GM12878 (cell line): ENCODE measurements around the gene CA10. TPM values are rescaled to one million over a fixed set of nuclear protein-coding genes. Genes with fewer than 3 reads are reported as not detected.

ENCODE experiments used
- ATAC-seq: fragments of 200-7000 bp; cut with Tn5 transposase; 3 replicates; pipeline ENCODE4 v1.9.1; 2020; ENCODE audit warnings: mild to moderate bottlenecking, moderate library complexity
- BruUV-seq: library from RNA; stranded (reverse); fragments of 400-500 nt; replicated peaks from 2 replicates; lab custom pipeline; 2021; lab: Mats Ljungman, UMichigan
- CTCF ChIA-PET: fragments of 300-600 bp; sonication (Branson Sonifier 250); formaldehyde crosslinking; extraction: SDS; loops from one replicate; lab custom pipeline; 2021; ENCODE audit warnings: inconsistent platforms; lab: Yijun Ruan, JAX
- POLR2A ChIA-PET: fragments of 350-600 bp; formaldehyde crosslinking; extraction: SDS; loops from one replicate; lab custom pipeline; 2021; ENCODE audit warnings: inconsistent platforms; lab: Charles Lee
- RAD21 ChIA-PET: fragments of 300-600 bp; sonication (Branson Sonifier 250); formaldehyde crosslinking; loops from one replicate; lab custom pipeline; 2023; ENCODE audit warnings: antibody characterized with exemption; ENCODE audit not compliant: unreplicated experiment; lab: Charles Lee
- SMC1A ChIA-PET: fragments of 300-600 bp; sonication (Branson Sonifier 250); formaldehyde crosslinking; loops from one replicate; lab custom pipeline; 2023; ENCODE audit not compliant: unreplicated experiment, uncharacterized antibody; lab: Charles Lee
- DNase-seq: peaks from one replicate; pipeline ENCODE4 v3.0.0-alpha.2; 2011; ENCODE audit warnings: low read depth, low spot score
- FAIRE-seq: peaks from 3 replicates; lab custom pipeline; 2011; peaks lifted over from hg19 to GRCh38; lab: Jason Lieb, UNC
- H2AFZ ChIP-seq: 2 replicates; pipeline ENCODE4 v1.6.0; 2011; ENCODE audit warnings: low read depth, low read length, control low read depth; ENCODE audit not compliant: control insufficient read depth
- H3K27ac ChIP-seq: 2 replicates; pipeline ENCODE4 v1.5.1; 2011; ENCODE audit warnings: control low read depth; ENCODE audit not compliant: control insufficient read depth, insufficient read depth
- H3K27me3 ChIP-seq, 2 experiments: replicated peaks in 1 of 2; 2 replicates each; pipeline versions ENCODE4 v1.6.0 to v1.6.1; 2011; ENCODE audit warnings: low read length in 1 of 2; ENCODE audit not compliant: control insufficient read depth in 2 of 2, insufficient read depth in 2 of 2
- H3K36me3 ChIP-seq, 2 experiments: 2 replicates each; pipeline ENCODE4 v1.5.1; 2011; ENCODE audit warnings: low read length in 1 of 2; ENCODE audit not compliant: control insufficient read depth in 2 of 2, insufficient read depth in 2 of 2
- H3K4me1 ChIP-seq: 2 replicates; pipeline ENCODE4 v1.6.1; 2011; ENCODE audit warnings: mild to moderate bottlenecking, low read length, moderate library complexity, mixed read lengths; ENCODE audit not compliant: control insufficient read depth, insufficient read depth
- H3K4me2 ChIP-seq: 2 replicates; pipeline ENCODE4 v1.6.0; 2011; ENCODE audit warnings: control low read depth; ENCODE audit not compliant: control insufficient read depth, insufficient read depth
- H3K4me3 ChIP-seq: fragments of 200-600 bp; sonication (generic); 2 replicates; pipeline ENCODE4 v1.5.1; 2016
- H3K79me2 ChIP-seq: 2 replicates; pipeline ENCODE4 v1.6.0; 2011; ENCODE audit warnings: low read length; ENCODE audit not compliant: control insufficient read depth, insufficient read depth
- H3K9ac ChIP-seq: 2 replicates; pipeline ENCODE4 v1.8.0; 2011; ENCODE audit warnings: low read length, control low read depth, mixed read lengths; ENCODE audit not compliant: control insufficient read depth, insufficient read depth
- H3K9me3 ChIP-seq: replicated peaks from 3 replicates; pipeline ENCODE4 v1.5.1; 2011; ENCODE audit warnings: mild to moderate bottlenecking, low read length; ENCODE audit not compliant: control insufficient read depth, insufficient read depth
- H4K20me1 ChIP-seq: 2 replicates; pipeline ENCODE4 v1.6.0; 2011; ENCODE audit not compliant: control insufficient read depth, insufficient read depth
- CREM ChIP-seq: IDR thresholded peaks from 2 replicates; pipeline ENCODE4 v1.6.1; 2014; ENCODE audit warnings: antibody characterized with exemption, low read depth
- HDAC2 ChIP-seq: fragments of 200-600 bp; sonication (generic); IDR thresholded peaks from 2 replicates; pipeline ENCODE4 v1.6.1; 2017
- IKZF2 ChIP-seq, 2 experiments: fragments of 450-650 bp; IDR thresholded peaks; 2 replicates each; pipeline ENCODE4 v1.6.1; 2017; ENCODE audit warnings: mild to moderate bottlenecking in 2 of 2, moderate library complexity in 2 of 2
- MYB ChIP-seq: fragments of 150-350 bp; IDR thresholded peaks from 2 replicates; pipeline ENCODE4 v1.6.1; 2014; ENCODE audit warnings: mild to moderate bottlenecking, low read depth, low read length, borderline replicate concordance
- NBN ChIP-seq: fragments of 450-650 bp; IDR thresholded peaks from 2 replicates; pipeline ENCODE4 v1.6.1; 2016
- NFXL1 ChIP-seq: fragments of 450-650 bp; IDR thresholded peaks from 2 replicates; pipeline ENCODE4 v1.6.1; 2017; ENCODE audit warnings: antibody characterized with exemption, mild to moderate bottlenecking, borderline replicate concordance
- NR2C1 ChIP-seq: fragments of 450-650 bp; IDR thresholded peaks from 2 replicates; pipeline ENCODE4 v1.6.1; 2017; ENCODE audit warnings: antibody characterized with exemption, mild to moderate bottlenecking, moderate library complexity
- NR2C2 ChIP-seq: IDR thresholded peaks from 2 replicates; pipeline ENCODE4 v1.6.1; 2011; ENCODE audit warnings: borderline replicate concordance, low read depth; ENCODE audit not compliant: control insufficient read depth, insufficient read length
- RAD51 ChIP-seq: fragments of 450-650 bp; IDR thresholded peaks from 2 replicates; pipeline ENCODE4 v1.6.1; 2016; ENCODE audit warnings: moderate library complexity, mild to moderate bottlenecking, inconsistent platforms
- SP1 ChIP-seq: IDR thresholded peaks from one replicate; pipeline ENCODE4 v1.6.1; 2011; ENCODE audit warnings: low read depth, low read length
- TCF3 ChIP-seq: IDR thresholded peaks from 2 replicates; pipeline ENCODE4 v1.6.1; 2012; ENCODE audit warnings: low read depth, mild to moderate bottlenecking, low read length, borderline replicate concordance; ENCODE audit not compliant: insufficient read depth
- TCF7 ChIP-seq: IDR thresholded peaks from 2 replicates; pipeline ENCODE4 v1.6.1; 2014; ENCODE audit warnings: antibody characterized with exemption, borderline replicate concordance
- WRNIP1 ChIP-seq: IDR thresholded peaks from 2 replicates; pipeline ENCODE4 v1.6.1; 2011; ENCODE audit warnings: low read depth, low read length, improper control_type of control experiment, borderline replicate concordance
- WGBS: methylation state at CpG from one replicate; pipeline ENCODE4 v1.1.6; 2016; ENCODE audit warnings: low lambda C conversion rate; ENCODE audit not compliant: insufficient replicate concordance, insufficient coverage; ENCODE audit errors: missing lambda C conversion rate; 5-methylcytosine and 5-hydroxymethylcytosine counted together
- in situ Hi-C: fragments of 300-500 bp; cut with MboI; formaldehyde crosslinking; loops from 9 replicates; pipeline ENCODE4 v1.14.3; 2018; ENCODE audit warnings: mixed read lengths
- intact Hi-C: fragments of 100-400 bp; cut with micrococcal nuclease; formaldehyde crosslinking; loops from one replicate; pipeline ENCODE4 v1.14.2; 2022; ENCODE audit not compliant: unreplicated experiment
- polyA plus RNA-seq, 11 experiments: library from polyadenylated mRNA; depleted of rRNA in 4 of 11; unstranded in 6 of 11; stranded (reverse) in 5 of 11; fragments of >200 nt; fragmentation: Nextera tagmentation in 4 of 11; fragmentation: Illumina TruSeq in 1 of 11; extraction: Ambion mirVana in 4 of 11; extraction: Trizol in 1 of 11; gene quantifications; 1 replicate in 1 of 11; 2 replicates in 10 of 11; pipeline versions ENCODE4 v1.2.1 to v1.2.3, GENCODE V29; 2011 to 2016; ENCODE audit warnings: inconsistent platforms in 2 of 11, missing spikeins in 2 of 11, low read depth in 1 of 11
- total RNA-seq, 4 experiments: library from RNA; depleted of rRNA in 3 of 4; stranded (reverse); fragments of >200 nt in 3 of 4; fragmentation: Illumina TruSeq in 1 of 4; extraction: Trizol in 1 of 4; gene quantifications; 2 replicates each; pipeline versions ENCODE4 v1.2.1 to v1.2.3, GENCODE V29; 2013 to 2021

CA10 gene
- total and polyA plus RNA-seq, 10 of the 15 experiments (the other 5 are each of a cell fraction or from before 2014, with no cell fraction given): not detected

DNA sequence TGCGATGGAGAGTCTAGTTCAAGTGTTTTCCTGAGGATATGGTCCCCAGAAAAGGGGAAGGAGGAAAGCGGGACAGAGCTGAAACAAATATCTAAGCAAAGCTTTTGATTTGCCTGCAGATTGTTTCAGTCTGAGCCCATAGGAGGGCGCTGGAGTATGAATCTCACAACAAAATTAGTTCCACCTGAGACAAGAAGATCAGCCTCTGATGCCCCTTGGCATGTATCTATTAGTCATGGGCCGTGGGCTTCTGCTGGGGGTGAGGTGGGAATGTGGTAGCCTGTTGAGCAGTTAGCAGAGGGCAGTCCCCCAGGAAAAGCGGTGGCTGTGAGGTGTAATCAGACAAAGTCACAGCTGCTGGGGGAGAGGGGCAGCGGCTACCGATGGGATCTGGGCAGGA, 446.9 kb downstream of the CA10 start (continued):
- TF ChIP-seq TCF7 (no peak), MYB (no peak), NBN (no peak)
- TF ChIP-seq, all 136 proteins: peak for 0

GRCh38 chr17:51710634-51710979, 447.9 kb downstream of the CA10 start:
- Histone ChIP-seq H2AFZ (no peak overlapping the region), H3K4me2 (no peak overlapping the region), H3K36me3 (no peaks in the 10 kb centered on the region), H3K79me2 (no peaks in the 10 kb centered on the region), H3K9ac (no peak overlapping the region), H3K4me3 (no peak overlapping the region), H4K20me1 (no peaks in the 10 kb centered on the region), H3K9me3 (no peaks in the 10 kb centered on the region), H3K27me3 (no peaks in the 10 kb centered on the region), H3K4me1 (no peaks in the 10 kb centered on the region), H3K27ac (no peak overlapping the region)
- WGBS: 0% methylated on average over 3 of the region's 3 CpGs
- no peak for DNase-seq
- SMC1A ChIA-PET: no interaction called here
- RAD21 ChIA-PET: no interaction called here
- TF ChIP-seq SP1 (no peak), IKZF2 (IDR thresholded peaks at IDR 0.05) (no peak), WRNIP1 (no peak), CREM (no peak), NR2C1 (no peak), NR2C2 (no peak), TCF3 (no peak), NFXL1 (no peak), HDAC2 (no peak), RAD51 (no peak)
- ATAC-seq: no peak
- POLR2A ChIA-PET: no interaction called here
- in situ Hi-C loops (no loop called here), intact Hi-C loops (no loop called here)
- CTCF ChIA-PET: no interaction called here
- no TSS peak for BruUV-seq
- FAIRE-seq: no peak
